GM12874 (cell line): ENCODE measurements around the gene SCN4A.

Experiments
- CTCF ChIP-seq: IDR thresholded peaks from 2 replicates; pipeline ENCODE4 v1.5.1; 2011; ENCODE audit warnings: low read depth, mild to moderate bottlenecking, control low read depth, low read length, moderate library complexity; ENCODE audit not compliant: insufficient read depth

The SCN4A gene

DNA sequence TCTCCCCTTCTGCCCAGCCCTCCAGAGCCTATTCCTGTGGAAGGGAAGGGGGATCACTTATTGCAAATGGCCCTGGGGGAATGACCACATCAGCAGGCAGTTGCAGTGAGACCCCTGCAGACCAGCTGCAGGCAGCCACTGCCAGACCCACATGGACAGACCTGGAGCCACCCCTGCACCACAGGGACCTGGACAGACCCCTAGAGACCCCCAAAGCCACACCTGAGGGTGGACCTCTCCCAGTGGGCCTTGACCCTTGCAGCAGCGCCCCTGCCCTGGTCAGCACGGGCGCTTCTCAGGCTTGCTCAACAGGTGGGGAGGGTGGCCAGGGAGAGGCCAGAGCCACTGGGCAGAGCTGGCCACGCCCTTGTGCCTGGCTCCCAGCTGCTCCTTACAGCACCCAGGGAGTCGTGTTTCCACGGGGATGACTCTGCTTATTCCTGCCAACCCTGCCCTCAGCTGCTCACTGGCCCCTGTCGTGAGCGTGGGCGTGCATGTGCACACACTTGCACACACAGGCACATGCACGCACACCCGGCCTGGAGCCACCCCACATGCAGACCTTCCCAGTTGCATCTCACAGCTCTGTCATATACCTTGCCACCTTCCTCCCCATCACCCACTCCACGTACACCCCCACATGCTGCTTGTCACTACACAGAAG lies 1.3 kb upstream of the SCN4A start:
- no peak for TF ChIP-seq CTCF

GRCh38 chr17:63973247-63973646 lies 529 bp upstream of the SCN4A start:
- no peak for TF ChIP-seq CTCF

DNA sequence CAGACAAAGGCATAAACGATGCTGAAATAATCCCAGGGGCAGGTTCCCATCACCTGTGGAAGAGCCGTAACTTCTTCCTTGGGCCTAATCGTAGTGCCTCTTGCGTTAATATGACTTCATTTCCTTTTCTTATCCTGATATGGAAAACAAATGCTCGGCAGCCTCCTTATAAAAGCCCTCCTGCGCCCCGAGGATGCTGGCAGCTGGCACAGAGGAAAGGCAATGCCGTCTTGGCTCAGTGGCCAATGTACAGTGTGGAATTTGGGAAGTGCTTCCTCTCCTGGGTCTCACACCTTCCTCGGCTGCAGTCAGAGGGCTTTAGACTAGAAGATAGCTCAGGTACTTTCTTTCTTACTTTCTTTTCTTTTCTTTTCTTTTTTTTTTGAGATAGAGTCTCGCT lies 3.4 kb downstream of the SCN4A start:
- TF ChIP-seq CTCF, result no peak

- no peak for TF ChIP-seq CTCF
These were observed 4.8 kb downstream of the SCN4A start for GRCh38 chr17:63967953-63968352.

GRCh38 chr17:63966646-63967264 lies 6.0 kb downstream of the SCN4A start:
- no peak for TF ChIP-seq CTCF

- no peak for TF ChIP-seq CTCF
These were observed 9.6 kb downstream of the SCN4A start for GRCh38 chr17:63963123-63963522.

GRCh38 chr17:63962298-63962744 lies 10.4 kb downstream of the SCN4A start:
- no peak for TF ChIP-seq CTCF
